Mucosa of gallbladder (tissue), 1 donor: Measurements from ENCODE around the gene RBL1. TPM values are rescaled to one million over a fixed set of nuclear protein-coding genes. Genes with fewer than 3 reads are reported as not detected.
A peak's percentile ranks its signal among the peaks of the same experiment; 100 is the strongest.
"Not testable (repeated sequence)": the region's sequence is repeated elsewhere in the genome, so short reads cannot be mapped to it uniquely, and the experiment has no call there.

Experiments used
- DNase-seq: peaks from one replicate; pipeline ENCODE4 v3.0.0-alpha.2; 2020; ENCODE audit warnings: low spot score
- total RNA-seq: library from RNA; stranded (reverse); gene quantifications from one replicate; pipeline ENCODE4 v1.2.1, GENCODE V29; 2021
- donor health status: DM: no; HTN: no; CAD: no.

RBL1 gene, protein sequence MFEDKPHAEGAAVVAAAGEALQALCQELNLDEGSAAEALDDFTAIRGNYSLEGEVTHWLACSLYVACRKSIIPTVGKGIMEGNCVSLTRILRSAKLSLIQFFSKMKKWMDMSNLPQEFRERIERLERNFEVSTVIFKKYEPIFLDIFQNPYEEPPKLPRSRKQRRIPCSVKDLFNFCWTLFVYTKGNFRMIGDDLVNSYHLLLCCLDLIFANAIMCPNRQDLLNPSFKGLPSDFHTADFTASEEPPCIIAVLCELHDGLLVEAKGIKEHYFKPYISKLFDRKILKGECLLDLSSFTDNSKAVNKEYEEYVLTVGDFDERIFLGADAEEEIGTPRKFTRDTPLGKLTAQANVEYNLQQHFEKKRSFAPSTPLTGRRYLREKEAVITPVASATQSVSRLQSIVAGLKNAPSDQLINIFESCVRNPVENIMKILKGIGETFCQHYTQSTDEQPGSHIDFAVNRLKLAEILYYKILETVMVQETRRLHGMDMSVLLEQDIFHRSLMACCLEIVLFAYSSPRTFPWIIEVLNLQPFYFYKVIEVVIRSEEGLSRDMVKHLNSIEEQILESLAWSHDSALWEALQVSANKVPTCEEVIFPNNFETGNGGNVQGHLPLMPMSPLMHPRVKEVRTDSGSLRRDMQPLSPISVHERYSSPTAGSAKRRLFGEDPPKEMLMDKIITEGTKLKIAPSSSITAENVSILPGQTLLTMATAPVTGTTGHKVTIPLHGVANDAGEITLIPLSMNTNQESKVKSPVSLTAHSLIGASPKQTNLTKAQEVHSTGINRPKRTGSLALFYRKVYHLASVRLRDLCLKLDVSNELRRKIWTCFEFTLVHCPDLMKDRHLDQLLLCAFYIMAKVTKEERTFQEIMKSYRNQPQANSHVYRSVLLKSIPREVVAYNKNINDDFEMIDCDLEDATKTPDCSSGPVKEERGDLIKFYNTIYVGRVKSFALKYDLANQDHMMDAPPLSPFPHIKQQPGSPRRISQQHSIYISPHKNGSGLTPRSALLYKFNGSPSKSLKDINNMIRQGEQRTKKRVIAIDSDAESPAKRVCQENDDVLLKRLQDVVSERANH
- total RNA-seq, result 4.6 TPM

DNA sequence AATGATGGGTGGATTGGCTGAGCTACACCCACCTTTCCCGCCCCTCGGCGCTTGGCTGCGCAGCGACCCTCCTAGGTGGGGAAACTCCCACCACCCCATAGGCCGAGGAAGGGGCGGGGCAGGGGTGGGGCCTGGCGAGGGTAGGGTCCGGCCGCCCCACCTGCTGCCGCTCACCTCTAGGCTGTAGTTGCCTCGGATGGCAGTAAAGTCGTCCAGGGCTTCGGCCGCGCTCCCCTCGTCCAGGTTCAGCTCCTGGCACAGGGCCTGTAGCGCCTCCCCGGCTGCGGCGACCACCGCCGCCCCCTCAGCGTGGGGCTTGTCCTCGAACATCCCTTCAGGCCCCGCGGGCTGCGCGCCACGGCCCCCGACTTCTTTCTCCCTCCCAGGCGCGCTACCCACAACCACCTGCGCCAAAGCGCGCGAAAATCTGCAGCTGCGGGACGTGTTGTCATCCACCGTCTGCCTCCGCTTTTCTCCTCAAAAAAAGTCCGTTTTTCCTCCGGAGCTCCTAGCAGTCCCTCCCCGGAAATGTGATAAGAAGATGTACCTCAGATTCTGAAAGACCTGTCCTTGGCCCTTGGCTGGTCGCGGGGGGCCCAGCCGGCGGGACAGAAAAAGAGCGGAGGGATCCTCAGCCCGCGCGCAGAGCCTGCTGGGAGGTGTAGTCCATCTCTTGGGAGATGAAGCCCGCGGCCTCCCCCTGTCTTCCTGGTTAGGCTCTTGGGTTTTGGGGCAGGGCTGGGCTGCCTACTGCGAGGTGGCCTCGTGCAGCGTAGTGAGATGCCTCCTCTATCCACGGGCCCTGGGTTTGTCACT lies at the start of gene RBL1:
TSS of gene RBL1 (minus strand) at position 399 of the 816 bp plus-strand sequence. CDS start at position 330, 69 bp downstream.
- peak; percentile 80 for DNase-seq

DNA sequence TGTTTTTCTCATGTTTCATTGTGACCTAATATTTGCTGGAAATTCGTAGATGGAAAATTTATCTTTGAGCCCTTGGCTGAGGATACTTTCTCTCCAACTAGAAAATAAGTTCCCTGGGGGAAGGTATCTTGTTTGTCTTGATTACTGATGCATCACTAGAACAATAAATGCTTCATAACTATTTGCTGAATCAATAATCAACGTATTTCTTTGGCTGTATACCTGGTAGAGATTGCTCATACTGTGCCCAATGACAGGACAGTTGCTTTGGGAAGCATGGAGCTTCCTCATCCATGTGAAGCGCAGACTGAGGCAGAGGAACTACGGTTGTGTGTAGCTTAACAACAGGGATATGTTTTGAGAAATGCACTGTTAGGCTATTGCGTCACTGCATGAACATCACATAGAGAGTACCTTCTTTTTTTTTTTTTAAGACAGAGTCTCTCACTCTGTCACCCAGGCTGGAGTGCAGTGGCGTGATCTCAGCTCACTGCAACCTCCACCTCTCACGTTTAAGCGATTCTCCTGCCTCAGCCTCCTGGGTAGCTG lies 49.1 kb upstream of the RBL1 start:
- DNase-seq, result no peak

DNA sequence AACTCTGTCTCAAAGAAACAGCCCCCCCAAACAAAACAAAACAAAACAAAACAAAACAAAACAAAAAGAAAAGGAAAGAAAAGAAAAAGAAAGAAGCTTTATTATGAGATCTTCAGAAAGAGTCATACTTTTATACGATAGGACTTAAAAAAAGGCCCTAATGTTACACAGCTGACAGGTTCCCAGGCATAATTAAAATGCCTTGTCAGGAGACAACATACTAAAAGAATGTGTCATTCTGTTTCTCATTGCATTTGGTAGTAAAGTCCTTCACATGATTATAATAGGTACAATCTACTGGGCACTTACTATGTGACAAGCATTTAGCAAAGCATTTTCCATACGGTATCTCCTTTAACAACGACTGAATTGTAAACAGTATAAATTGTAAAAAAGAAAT lies 46.9 kb upstream of the RBL1 start:
- no peak for DNase-seq

DNA sequence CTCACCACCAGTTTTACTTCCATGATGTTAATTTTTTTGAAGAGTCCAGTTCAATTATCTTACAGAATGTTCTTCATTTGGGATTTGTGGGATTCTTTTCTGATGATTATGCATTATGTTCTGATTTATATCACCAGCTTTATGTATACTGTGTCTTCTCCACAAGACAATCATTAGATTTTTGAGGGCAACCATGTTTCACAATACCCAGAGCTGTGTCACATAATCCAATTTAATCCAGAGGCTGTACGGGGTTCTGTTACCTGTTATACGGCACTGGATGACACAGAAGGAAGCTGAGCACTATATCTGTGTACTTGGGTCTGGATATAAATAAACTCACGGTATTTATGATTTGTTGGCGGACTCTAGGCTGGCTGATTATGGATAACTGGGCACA lies 41.8 kb upstream of the RBL1 start:
- no peak for DNase-seq

DNA sequence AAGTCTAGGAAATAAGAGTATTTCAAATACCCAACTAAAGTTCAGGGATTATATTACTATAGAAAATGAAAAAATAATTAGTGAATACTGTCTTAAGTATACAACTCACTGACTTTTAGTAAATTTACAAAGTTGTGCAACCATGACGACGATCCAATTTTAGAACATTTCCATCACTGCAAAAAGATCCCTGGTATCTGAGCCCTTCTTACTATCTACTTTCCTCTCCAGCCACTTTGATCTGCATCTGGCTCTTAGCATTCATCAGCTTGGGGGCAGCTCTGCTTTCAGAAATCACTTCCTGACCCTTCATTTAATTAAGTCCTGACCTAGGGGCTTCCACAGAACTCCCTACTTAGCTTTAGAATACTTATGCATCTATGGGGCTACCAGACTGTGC lies 38.2 kb upstream of the RBL1 start:
- DNase-seq, result no peak

DNA sequence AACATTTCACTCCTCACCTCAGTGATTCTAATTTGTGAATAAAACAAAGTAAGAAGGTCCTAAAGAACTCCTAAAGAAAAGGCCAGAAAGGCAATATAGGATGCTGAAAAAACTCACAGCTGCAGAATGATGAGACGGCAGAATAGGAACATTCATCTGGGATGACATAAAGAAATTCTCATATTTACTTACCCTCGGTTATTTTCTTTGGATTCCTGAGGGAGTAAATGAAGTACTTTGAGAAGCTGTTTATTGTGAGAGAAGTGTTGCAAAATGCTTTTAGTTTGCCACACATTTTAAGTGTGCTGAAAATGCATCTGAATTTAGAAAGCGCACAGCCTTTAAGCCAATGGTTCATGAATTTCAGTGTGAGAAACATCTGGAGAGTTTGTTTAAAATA lies 35.7 kb upstream of the RBL1 start:
- DNase-seq, result no peak

DNA sequence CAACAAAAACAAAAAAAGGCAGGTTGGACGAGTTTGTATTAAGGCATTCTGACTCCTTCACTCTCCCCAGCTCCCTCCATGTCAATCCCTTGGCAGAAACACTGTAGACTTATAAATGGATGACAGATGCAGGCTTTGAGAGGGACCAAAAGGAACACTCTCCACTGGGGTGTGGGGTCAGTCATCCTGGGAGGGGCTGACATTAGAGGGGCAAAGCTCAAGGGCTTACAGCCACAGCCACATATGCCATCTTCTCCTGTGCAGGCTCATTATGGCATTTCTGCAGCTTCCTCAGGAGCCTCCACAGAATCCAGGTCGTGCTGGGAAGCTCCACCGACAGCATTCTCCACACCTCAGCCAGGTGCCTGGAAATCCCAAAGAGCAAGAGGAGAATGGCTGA lies 33.0 kb upstream of the RBL1 start:
- no peak for DNase-seq

DNA sequence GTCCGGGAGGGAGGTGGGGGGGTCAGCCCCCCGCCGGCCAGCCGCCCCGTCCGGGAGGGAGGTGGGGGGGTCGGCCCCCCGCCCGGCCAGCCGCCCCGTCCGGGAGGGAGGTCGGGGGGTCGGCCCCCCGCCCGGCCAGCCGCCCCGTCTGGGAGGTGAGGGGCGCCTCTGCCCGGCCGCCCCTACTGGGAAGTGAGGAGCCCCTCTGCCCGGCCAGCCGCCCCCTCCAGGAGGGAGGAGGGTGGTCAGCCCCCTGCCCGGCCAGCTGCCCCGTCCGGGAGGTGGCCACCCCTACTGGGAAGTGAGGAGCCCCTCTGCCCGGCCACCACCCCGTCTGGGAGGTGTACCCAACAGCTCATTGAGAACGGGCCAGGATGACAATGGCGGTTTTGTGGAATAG lies 30.5 kb upstream of the RBL1 start:
- DNase-seq, result not testable (repeated sequence)

DNA sequence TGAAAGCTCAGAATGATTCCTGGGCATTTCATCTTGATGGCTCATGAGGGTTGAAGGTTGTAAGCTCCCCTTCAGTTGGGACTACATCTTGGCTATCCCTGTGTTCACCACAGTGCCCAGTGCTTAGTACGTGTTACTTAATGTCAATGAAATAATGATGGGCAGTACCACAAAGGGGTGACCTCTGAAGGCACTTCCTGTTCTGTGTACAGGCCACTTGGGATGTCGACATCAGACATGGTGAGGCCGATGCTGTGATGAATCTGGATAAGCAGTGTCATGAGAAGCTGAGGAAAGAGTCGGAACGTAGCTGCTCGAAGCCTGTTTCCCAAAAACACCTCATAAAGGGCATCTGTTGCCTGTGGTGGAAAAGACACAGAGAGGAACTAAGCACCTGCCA lies 27.6 kb upstream of the RBL1 start:
- DNase-seq, result no peak

DNA sequence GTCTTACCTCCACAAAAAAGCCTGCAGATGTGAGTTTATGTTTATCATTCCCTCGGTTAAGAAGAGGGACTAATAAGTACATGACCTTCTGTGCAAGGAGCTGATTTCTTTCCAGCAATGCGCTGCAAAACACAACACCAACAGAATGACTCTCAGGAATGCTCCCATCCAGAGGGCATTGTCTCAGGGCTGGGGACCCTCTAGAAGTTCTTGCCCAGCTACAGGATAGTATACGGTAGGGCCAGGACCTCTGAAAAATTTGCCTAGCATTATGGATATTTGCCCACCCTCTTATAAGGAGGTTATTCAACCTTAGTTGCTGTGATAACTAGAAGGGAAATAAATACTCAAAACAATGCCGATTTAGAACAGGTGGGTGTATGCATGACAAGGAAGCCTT lies 24.7 kb upstream of the RBL1 start:
- DNase-seq, result no peak

DNA sequence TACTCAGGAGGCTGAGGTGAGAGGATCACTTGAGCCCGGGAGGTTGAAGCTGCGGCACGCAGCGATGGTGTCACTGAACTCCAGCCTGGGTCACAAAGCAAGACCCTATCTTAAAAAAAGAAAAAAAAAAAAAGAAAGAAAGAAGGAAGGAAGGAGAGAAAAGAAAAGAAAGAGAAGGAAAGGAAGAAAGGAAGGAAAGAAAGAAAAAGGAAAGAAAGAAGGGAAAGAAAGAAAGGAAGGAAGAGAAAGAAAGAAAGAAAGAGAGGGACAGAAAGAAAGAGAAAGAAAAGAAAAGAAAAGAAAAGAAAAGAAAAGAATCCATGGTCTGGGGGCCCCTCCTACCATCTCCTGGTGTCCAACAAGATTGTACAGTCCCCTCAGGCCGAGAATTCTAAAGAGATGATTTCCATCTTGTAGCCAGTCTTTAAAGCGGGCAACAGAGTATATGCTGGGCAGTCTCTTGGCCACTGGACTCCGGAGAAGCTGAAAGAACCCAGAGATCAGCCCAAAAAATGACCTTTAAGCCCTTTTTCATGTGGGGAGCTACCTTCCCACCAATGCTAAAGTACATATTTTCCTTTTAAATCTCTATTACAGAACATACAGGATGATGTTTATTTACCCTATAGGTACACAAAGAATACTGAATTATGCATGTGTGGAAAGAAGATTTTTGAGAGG lies 23.7 kb upstream of the RBL1 start:
- no peak for DNase-seq

DNA sequence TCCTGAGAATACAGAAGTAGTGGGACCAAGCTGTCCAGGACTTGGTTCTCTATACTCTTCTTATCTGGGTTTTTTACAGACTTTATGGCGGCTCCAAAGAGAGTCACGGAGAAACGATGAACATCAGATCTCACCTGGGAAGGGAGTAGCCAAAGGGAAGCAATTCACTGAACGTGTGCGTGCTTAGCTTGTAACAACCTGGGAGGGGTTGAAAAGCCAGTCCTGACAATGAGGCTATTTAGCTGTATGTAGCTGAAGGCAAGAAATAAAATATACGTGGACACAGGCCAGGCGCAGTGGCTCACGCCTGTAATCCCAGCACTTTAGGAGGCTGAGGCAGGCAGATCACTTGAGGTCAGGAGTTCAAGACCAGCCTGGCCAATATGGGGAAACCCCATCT lies 18.2 kb upstream of the RBL1 start:
- DNase-seq, result no peak

DNA sequence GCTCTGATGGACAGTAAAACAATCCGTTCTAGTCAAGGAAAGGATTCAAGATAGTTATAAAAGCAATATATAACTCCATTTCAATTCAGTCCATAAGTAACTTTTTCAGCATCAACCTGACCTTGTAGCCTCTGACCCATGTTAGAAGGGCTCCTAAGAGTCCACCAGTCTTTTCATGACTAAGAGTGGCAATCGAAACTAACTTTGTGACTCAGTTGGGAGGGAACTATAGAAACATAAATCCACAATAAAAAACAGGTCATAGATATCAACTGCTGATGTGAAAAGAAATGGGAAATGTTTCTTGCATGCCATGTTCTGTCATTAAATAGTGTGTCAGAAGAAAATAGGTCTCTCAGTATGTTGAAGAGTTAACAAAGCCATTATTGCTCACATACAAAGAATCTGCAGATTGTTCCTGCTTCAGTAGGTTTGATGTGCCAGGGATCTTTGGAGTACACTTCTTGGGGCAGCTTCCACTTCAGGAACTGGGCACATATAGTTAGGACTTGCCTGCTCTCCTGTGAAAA lies 16.2 kb upstream of the RBL1 start:
- no peak for DNase-seq

DNA sequence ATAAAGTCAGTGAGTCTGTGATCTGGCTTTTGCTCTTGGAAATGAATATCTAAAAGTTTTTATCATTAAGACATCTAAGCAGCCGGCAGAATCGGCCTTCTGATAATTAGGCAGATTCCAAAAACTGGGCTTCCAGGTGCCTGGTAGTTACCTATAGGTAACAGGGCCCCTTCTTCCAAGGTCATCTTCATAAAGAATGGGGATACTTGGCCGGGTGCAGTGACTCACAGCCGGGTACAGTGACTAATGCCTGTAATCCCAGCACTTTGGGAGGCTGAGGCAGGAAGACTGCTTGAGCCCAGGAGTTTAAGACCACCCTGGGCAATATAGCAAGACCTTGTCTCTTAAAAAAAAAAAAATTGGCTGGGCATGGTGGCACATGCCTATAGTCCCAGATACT lies 12.9 kb upstream of the RBL1 start:
- no peak for DNase-seq

DNA sequence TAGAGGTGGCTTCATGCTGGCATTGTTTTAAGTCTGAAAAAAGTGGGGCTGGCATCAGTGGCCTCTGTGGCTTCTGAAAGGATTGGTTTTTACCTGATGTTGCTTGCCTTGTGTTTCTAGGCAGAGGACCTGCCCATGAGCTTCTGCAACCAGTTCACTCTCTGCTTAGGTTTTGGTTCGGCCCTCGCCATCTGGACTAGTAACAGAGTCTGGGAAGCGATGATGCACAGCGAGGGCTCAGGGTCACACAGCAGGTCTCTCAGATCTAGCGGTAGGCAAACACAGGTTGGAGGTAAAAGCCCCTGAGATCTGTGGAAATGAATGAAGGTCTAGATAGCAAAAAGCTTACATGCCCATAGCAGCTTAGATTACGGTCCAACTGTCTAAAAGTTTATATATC lies 6.8 kb upstream of the RBL1 start:
- no peak for DNase-seq

DNA sequence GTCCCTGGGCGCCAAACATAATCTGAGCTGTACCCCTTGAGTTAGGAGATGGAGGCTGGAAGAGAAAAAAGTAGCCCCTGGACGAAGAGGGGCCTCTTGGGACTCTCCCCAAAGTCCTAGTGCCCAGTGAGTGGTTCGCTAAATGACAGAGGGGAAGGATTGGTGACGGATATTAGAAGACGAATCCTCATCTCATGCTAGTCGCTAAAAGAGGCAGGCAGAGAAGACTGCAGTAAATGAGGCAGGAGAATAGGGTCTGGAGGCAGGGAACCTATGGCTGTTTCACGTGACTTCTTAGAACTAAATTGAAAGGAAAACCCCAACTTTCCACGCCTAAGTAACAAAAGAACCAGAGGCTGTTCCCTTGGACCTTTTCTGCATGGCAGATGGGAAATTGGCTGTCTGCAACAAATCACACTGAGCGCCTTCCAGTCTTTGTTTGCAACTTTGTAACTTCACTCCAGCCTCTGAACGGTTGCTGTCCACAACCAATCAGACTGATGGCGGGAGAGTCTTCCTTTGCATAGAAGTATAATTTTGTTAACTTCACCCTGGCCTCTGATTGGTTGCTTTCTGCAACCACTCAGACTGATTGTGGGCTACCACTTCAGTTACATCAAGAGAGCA lies 731 bp upstream of the RBL1 start:
- no peak for DNase-seq

DNA sequence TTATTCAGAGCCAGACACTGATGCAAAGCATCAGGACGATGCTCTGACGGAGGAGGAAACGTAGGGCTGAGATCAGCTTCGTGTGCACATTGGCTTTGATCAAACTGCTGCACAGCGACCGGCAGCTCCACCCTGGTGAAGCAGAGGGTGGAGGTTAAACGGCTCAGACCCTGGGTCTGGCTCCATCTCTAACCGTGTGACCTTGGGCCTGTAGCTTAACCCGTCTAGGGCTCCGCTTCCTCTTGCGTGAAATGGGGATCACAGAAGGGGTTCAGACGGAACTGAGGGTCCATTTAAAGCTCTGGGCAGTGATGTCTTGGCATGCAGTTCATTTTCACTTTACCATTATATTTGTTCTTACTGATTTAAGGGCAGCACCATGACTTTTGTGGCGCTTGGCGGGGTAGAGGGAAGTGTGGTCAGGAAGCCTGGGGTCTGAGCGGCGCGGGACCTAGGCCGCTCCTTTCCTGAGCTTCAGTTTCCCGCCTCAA lies 644 bp downstream of the RBL1 start:
- DNase-seq, result no peak

DNA sequence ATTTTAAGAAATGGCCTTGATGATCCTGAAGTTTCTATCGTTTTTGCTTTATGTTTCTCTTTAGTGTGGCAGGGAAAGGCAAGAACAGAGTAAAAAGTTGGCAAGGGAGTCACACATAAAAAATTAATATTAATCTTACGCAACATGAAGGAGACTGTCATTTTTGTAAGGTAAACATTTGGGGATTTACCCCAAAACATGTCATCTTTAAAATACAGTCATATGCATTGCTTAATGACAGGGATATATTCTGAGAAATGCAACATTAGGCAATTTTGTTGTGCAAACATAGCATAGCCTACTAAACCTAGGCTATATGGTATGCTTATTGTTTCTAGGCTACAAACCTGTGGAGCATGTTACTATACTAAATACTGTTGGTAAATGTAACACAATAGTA lies 5.4 kb downstream of the RBL1 start:
- DNase-seq, result no peak

DNA sequence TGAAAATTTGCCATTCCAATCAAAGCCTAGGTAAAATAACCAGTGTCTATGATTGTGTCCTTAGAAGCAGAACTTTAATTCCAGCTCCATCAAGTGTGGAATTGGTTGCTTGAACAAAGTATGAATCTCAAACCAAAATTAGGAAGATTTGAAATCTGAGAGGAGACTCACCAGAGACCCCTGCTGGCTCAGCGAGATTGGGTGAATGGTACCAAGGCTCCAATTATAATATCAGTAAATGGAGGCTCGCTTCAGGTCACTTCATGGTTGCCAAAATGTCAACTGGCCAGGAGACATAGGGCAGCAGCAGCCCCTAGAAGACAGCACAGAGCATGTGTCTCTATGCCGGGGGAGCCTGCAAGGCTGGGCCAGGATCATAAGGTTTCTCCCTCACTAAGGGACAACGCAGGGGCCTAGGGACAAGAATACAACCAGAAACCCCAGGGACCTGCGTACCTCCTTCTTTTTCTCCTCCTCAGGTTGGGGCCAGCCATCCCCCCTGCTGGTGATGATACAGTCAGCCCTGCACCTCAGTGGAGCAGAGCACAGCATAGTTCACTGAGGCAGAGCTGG lies 14.0 kb downstream of the RBL1 start:
- DNase-seq, result no peak

DNA sequence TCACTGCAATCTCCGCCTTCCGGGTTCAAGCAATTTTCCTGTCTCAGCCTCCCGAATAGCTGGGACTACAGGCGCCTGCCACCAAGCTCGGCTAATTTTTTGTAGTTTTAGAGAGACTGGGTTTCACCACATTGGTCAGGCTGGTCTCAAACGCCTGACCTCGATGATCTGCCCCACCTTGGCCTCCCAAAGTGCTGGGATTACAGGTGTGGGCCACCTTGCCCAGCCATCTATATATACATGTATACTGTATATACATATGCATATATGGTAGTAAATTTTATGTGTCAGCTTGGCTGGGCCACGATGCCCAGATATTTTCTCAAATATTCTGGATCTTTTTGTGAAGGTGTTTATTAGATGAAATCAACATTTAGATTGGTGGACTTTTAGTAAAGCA lies 18.8 kb downstream of the RBL1 start:
- no peak for DNase-seq
